ENCODE measurements around the gene PAPPA. TPM values are rescaled to one million over a fixed set of nuclear protein-coding genes. Genes with fewer than 3 reads are reported as not detected.

The PAPPA gene
- total and polyA plus RNA-seq, 11 donors: 0.23 to 8.5 (median 2.1) TPM

DNA sequence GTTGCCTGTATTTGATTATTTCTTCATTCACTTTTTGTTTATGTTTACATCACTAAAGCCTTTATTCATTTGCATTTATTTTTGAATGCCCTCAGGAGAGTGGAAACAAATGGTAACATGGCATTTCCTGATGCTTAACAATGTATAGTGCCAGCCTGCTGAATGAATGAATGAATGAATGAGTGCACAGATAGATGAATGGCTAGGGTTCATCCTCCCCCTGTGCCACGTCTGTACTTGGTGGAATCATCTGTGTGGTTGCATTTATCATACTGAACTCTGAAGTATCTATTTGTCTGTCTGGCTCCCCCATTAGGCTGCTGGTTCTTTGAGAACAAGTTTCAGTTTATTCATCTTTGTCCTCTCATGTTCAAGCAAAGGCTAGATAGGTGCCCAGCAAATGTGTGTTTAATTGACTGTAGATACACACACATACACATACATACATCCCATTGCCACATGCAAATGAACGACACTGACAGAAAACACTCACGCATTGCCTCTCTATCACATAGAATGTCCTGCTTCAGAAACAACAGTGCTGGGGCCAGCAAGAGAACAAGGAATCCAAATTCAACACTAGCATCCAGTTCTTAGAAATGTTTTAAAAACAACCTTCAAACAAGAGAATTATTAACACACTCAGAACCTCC, 150.4 kb downstream of the PAPPA start:
- H3K9me3 ChIP-seq: no peaks in the 10 kb centered on the region
- no peaks in the 10 kb centered on the region for H3K4me1 ChIP-seq
- no peak for TF ChIP-seq POLR2A (IDR thresholded peaks at IDR 0.05)
- TF ChIP-seq, protein P1, sequence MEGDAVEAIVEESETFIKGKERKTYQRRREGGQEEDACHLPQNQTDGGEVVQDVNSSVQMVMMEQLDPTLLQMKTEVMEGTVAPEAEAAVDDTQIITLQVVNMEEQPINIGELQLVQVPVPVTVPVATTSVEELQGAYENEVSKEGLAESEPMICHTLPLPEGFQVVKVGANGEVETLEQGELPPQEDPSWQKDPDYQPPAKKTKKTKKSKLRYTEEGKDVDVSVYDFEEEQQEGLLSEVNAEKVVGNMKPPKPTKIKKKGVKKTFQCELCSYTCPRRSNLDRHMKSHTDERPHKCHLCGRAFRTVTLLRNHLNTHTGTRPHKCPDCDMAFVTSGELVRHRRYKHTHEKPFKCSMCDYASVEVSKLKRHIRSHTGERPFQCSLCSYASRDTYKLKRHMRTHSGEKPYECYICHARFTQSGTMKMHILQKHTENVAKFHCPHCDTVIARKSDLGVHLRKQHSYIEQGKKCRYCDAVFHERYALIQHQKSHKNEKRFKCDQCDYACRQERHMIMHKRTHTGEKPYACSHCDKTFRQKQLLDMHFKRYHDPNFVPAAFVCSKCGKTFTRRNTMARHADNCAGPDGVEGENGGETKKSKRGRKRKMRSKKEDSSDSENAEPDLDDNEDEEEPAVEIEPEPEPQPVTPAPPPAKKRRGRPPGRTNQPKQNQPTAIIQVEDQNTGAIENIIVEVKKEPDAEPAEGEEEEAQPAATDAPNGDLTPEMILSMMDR (IDR thresholded peaks at IDR 0.05): no peak
- DNase-seq (no peak), ATAC-seq (no peak)
- no peak overlapping the region for H3K27ac ChIP-seq
- peaks cover 0 to 4% (median 0%) of the 10 kb centered on the region in 9 donors for H3K36me3 ChIP-seq
- intact Hi-C loops (cut with DNase I): no loop called here
- WGBS, 4 donors: 75 to 84% (median 78%) methylated on average over 3 of the region's 3 CpGs
- H3K4me3 ChIP-seq: no peak overlapping the region
- no peaks in the 10 kb centered on the region for H3K27me3 ChIP-seq

DNA sequence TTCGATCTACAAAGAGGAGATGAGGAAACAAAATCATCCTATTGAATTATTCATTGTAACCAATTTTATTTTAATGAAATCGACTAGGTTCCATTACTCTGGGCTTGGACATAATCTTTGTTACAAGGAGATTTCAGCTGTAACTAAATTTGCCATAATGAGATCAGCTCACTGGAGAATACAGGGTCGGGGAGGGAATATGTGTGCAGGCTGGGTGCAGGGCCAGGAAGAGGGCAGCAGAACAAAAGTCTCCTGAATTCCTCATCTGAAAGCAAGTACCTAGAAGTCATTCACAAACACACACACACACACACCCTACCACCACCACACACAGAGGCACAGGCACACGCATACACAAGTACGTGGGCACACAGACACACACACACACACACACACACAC, 151.2 kb downstream of the PAPPA start:
- peaks cover 0 to 4% (median 0%) of the 10 kb centered on the region in 9 donors for H3K36me3 ChIP-seq
- intact Hi-C loops (cut with DNase I): no loop called here
- DNase-seq (no peak), ATAC-seq (no peak)
- no peak for TF ChIP-seq POLR2A (IDR thresholded peaks at IDR 0.05)
- TF ChIP-seq, protein P1 (IDR thresholded peaks at IDR 0.05): no peak
- H3K27me3 ChIP-seq: no peaks in the 10 kb centered on the region
- 72 to 77% (median 74%) methylated on average over 5 of the region's 5 CpGs for WGBS, 4 donors
- H3K9me3 ChIP-seq: no peaks in the 10 kb centered on the region
- no peaks in the 10 kb centered on the region for H3K4me1 ChIP-seq
- H3K4me3 ChIP-seq: no peak overlapping the region
- no peak overlapping the region for H3K27ac ChIP-seq

DNA sequence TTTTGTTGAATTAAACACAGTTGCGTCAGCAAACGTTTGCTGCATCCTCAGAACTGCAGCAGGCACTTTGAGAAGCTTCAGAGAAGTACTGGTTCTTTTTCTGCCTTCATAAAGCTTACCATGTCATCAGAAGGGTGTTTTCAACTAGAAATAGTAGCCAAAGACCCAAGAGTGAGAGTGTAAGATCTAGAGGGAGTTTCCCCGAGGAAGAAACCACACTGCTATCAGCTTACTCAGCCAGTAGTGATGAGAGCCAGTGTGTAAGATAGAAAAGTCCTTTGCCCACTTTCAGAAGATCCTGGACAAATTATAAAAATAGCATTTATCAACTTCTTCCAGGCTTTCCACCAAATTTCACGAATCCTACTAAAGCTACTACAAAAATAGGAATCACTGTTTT, 154.5 kb downstream of the PAPPA start:
- Histone ChIP-seq H3K27ac (no peak overlapping the region), H3K4me1 (no peaks in the 10 kb centered on the region), H3K9me3 (no peaks in the 10 kb centered on the region), H3K36me3 (peaks cover 0 to 1% (median 0%) of the 10 kb centered on the region in 9 donors), H3K4me3 (no peak overlapping the region), H3K27me3 (no peaks in the 10 kb centered on the region)
- 54 to 65% (median 61%) methylated on average over 4 of the region's 4 CpGs for WGBS, 4 donors
- intact Hi-C loops (cut with DNase I): no loop called here
- ATAC-seq (no peak), DNase-seq (no peak)
- TF ChIP-seq POLR2A (IDR thresholded peaks at IDR 0.05): no peak
- TF ChIP-seq, protein P1 (IDR thresholded peaks at IDR 0.05): no peak

DNA sequence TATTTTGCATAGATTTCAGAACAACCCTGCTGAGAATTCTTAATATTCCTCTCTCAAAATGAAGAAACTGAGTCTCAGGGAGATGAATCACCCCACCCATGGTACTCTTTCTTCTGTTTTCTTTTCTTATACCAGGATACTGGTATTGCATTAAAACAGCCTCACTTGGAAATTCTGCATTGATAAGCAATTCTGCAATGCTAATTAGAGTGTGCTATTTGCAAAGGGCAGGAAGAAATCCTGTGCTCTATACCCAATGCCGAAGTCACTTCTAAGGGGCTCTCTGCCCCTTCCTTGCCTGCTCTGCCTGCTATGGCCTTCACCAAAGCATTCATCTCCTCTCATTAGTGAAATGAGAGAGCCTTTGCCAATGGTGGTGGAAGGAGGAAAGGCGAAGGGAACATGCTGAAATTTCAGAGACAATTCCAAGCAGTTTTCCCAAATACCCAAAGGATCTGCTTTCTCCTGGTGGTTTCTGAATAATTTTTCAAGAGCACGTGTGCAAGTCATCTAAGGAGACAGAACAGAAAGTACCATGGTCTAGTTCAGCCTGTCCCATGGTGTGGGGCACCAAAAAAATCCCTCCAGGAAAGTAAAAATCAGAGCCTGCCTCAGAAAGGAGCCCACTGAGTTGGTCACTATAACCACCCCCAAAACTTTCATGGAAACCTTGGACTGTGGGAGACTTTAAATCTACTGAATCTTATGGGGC, 156.5 kb downstream of the PAPPA start:
- Histone ChIP-seq H3K4me3 (no peak overlapping the region), H3K9me3 (no peaks in the 10 kb centered on the region), H3K27me3 (no peaks in the 10 kb centered on the region), H3K4me1 (no peaks in the 10 kb centered on the region), H3K36me3 (no peaks in the 10 kb centered on the region), H3K27ac (no peak overlapping the region)
- intact Hi-C loops (cut with DNase I): loop anchor here in 1 of 10 donors (10.0 kb wide), 2 partner anchors 45 to 155 kb away; partner anchors contain the start of gene PAPPA
- DNase-seq: no peak
- no peak for ATAC-seq
- no peak for TF ChIP-seq POLR2A (IDR thresholded peaks at IDR 0.05)
- TF ChIP-seq, protein P1 (IDR thresholded peaks at IDR 0.05): no peak
- 39 to 80% (median 79%) methylated on average over 3 of the region's 3 CpGs for WGBS, 4 donors
